CD4-positive, alpha-beta T cell treated with Interleukin-15 for 1 hour (primary cell): ENCODE results near the gene RHOT1.
"Not testable (repeated sequence)": the region's sequence is repeated elsewhere in the genome, so short reads cannot be mapped to it uniquely, and the experiment has no call there.

Experiments
- DNase-seq: peaks from one replicate; pipeline ENCODE4 v3.0.0-alpha.2; 2020

Gene RHOT1

GRCh38 chr17:32142038-32142856 lies at the start of gene RHOT1:
TSS of gene RHOT1 (plus strand) at chr17:32142502. CDS start at chr17:32142693, 191 bp downstream.
- DNase-seq, result peak; percentile 74

DNA sequence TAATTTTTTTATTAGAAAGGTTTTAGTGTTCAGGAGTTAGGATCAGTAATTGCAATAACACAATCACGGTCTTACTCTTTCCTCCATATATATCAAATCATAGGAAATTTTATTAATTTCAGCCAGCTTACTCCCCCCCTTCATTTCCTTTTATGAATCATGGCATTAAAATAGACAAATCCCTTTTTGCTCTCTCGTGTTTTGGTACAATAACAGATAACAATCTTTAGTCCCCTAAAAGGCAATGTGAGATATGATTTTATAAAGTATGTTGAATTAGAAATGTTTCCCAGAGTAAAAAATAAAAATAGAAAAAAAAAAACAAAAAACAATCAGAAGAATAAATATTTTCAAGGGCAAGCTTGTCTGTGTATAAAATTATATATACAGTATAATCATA lies 42.6 kb upstream of the RHOT1 start:
- DNase-seq, result no peak

GRCh38 chr17:32100323-32100722 lies 42.0 kb upstream of the RHOT1 start:
- DNase-seq, result not testable (repeated sequence)

GRCh38 chr17:32100971-32101631 lies 41.2 kb upstream of the RHOT1 start:
- DNase-seq, result no peak

DNA sequence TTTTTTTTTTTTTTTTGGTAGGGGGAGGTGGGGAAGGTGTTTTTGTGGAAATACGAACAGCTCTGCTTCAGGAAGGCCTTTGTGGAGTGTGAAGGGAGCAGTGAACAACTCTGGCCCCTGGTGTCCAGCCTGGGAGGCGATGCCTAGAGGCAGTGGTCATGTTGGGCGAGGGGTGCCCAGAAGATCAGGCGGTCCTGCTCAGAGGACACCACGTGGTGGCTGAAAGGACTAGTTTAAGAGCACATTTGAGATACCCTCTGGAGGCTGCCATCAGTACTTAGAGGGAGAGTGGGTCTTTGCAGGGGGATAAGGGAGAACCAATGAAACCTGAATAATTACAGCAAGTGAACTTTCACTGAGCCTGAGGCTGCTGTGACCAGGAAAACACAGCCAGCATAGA lies 40.1 kb upstream of the RHOT1 start:
- DNase-seq, result no peak

DNA sequence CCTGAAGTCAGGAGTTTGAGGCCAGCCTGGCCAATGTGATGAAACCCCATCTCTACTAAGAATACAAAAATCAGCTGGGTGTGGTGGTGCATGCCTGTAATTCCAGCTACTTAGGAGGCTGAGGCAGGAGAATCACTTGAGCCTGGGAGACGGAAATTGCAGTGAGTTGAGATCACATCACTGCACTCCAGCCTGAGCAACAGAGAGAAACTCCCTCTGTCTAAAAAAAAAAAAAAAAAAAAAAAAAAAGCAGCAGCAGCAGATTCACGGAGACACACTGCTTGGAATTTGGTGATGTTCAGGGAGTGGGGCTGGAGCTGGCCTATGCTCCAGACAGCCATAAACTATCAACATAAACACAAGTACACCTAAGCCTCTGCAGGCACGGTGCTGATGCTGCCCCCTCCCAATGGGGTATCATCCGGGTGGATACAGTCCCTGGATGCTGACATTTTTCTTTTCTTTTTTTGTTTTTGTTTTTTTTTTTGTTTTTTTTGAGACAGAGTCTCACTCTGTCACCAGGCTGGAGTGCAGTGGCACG lies 39.6 kb upstream of the RHOT1 start:
- DNase-seq, result no peak

DNA sequence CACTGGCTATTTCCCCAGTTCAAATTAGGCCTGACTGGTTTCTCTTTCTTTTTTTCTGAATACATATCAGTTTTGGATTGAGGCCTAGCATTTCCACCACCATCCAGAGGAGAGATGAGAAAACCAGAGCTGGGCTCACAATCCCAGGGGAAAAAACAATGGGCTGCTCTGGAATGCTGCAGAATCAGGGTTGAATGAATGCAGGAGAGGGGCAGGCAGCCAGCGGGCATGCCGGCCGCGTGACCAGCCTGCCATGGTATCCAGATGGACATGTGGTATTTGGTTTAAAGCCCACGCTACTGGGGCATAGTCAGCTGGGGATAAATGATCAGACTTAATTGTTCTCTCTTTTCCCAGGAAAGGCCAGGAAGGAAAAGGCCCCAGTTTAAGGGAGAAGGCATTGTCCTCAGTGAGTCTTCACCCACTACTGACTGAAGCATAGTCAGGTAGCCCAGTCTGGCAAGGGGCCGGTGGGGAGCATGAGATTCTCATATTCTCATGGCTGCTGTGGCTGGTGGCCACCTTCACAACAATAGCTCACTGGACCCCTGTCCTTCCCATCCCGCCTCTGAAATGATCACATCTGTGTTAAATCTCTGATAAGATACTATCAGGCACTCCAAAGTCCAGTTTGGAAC lies 38.7 kb upstream of the RHOT1 start:
- no peak for DNase-seq

GRCh38 chr17:32104158-32104557 lies 38.1 kb upstream of the RHOT1 start:
- DNase-seq, result no peak

DNA sequence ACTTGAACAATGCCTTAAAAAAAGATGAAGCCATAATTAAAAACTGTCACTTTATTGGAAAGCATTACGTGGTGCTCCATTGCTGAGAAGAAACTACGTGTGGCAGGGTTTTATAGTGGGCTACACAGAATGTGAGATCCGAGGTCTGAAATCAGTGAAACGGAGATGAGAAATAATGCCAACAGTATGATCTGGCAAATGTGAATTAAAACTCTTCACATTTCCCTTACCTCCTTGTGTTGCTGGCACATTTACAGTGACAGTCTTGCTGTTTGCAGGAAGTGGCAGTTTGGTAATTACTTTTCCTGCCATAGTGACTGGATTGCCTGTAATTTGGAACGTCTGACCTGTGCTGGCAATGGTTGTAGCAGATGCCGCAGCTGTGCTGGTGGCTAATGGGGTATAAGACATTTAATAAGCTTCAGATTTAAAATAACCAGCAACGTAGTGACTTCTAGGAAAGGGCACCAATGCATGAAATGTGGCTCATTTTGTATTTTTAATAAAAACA lies 35.8 kb upstream of the RHOT1 start:
- not testable (repeated sequence) for DNase-seq

- not testable (repeated sequence) for DNase-seq
These were observed 35.1 kb upstream of the RHOT1 start for GRCh38 chr17:32107194-32107593.

GRCh38 chr17:32110596-32110995 lies 31.7 kb upstream of the RHOT1 start:
- DNase-seq, result no peak

- peak; percentile 39 for DNase-seq
These were observed 31.0 kb upstream of the RHOT1 start for GRCh38 chr17:32111141-32111771.

DNA sequence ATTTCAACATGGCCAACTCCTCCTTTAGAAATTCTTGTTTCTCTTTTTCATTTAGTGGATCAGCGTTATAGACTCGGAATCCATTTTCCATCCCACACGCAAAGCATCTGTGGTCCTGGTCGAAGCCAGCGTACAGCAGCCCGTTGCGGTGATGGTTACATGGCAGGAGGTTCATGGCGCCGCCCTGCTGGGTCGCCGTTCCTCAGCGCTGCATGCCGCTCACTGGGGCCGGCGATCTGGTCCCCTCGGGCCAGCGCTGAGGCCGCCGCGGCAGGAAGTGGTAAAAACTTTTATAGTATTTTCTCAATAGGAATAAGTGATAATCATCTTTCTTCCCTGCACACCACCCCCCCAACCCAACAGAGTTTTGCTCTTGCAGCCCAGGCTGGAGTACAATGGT lies 29.9 kb upstream of the RHOT1 start:
- DNase-seq, result no peak

DNA sequence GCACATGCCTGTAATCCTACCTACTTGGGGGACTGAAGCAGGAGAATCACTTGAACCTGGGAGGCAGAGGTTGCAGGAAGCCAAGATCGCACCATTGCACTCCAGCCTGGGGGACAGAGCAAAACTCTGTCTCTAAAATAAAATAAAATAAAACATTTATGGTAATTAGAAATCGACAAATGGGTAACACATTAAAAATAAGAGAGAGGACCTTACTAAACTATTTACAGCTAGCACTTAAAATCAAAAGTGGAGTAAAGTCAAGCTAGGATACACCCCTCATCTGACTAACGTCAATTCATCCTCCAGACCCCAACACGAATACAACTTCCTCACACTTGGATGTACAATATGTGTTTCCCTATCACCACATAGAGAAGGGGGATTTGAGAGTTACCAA lies 27.8 kb upstream of the RHOT1 start:
- DNase-seq, result no peak

DNA sequence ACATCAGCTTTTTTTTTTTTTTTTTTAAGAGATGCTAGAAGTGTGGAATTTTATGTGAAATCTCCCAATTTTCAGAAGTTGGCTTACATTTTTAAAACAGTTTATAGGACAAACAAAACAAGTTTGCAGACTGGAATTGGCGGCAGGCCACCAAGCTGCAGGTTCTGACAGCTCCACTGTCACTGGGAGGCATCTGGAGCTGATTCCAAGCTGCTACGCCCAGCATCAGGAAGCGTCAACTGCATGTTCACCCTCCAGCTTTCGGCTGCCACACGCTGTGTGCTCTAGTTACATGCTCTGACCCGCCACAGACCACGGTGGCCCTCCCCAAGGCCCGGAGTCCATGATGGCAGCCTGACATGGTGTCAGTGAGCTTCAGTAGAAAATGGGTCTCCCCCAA lies 26.8 kb upstream of the RHOT1 start:
- not testable (repeated sequence) for DNase-seq

- DNase-seq, result no peak
These were observed 25.4 kb upstream of the RHOT1 start for GRCh38 chr17:32116937-32117336.

- no peak for DNase-seq
These were observed 24.9 kb upstream of the RHOT1 start for GRCh38 chr17:32117399-32117798.

- DNase-seq, result not testable (repeated sequence)
These were observed 24.2 kb upstream of the RHOT1 start for GRCh38 chr17:32118088-32118487.

- DNase-seq, result no peak
These were observed 23.5 kb upstream of the RHOT1 start for GRCh38 chr17:32118835-32119234.

DNA sequence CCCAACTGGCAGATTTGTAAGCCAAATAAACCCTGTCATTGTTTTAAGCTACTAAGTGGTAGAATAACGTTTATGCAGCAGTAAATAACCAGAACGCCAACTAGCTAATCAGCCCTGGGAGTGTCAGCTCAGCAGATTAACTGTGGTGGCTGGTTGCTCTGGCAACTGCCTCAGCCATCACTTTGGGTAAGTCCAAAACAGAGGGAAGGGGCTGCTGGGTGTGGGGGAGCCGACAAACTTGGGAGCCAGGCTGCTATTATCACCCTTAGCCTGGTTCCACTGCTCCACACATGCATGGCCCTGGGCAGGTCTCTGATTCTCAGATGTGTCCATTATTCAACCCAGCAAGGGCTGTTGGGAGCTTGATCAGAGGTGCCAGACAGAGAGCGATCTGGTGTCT lies 22.2 kb upstream of the RHOT1 start:
- no peak for DNase-seq

DNA sequence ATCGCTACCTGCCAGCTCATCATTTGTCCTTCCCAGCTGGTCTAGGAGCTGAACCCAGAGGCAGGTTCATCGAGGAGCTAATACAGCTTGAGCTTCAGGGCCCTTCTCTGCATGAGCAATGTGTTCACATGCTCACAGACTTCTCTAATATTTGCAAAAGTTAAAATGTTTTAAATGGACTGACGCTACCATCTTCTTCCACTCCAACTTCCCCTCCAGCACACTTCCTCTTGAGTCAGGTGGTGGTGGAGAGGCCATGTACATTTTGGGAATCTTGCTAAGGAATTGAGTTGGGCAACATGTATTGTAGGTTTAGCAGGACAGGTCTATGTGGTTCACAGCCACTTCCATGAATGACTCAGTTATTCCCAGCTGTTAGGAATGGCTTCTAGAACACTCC lies 21.6 kb upstream of the RHOT1 start:
- no peak for DNase-seq

- no peak for DNase-seq
These were observed 18.5 kb upstream of the RHOT1 start for GRCh38 chr17:32123782-32124181.
